IMR-90 (cell line): ENCODE results near the gene SMARCA4. TPM values are rescaled to one million over a fixed set of nuclear protein-coding genes. Genes with fewer than 3 reads are reported as not detected.

Experiments
- ATAC-seq: fragments of 200-7000 bp; cut with Tn5 transposase; 2 replicates; pipeline ENCODE4 v1.9.1; 2020; ENCODE audit warnings: low read depth, mild to moderate bottlenecking, moderate library complexity
- BruUV-seq: library from RNA; stranded (reverse); fragments of 400-500 nt; replicated peaks from 2 replicates; lab custom pipeline; 2021; lab: Mats Ljungman, UMichigan
- CTCF ChIA-PET: fragments of 300-600 bp; formaldehyde crosslinking; extraction: SDS; loops from one replicate; lab custom pipeline; 2021; ENCODE audit warnings: antibody characterized with exemption; lab: Yijun Ruan, JAX
- POLR2A ChIA-PET: fragments of 300-600 bp; sonication (Branson Sonifier 250); formaldehyde crosslinking; loops from one replicate; lab custom pipeline; 2022; ENCODE audit warnings: antibody characterized with exemption; ENCODE audit not compliant: unreplicated experiment; lab: Charles Lee
- DNase-seq: peaks from one replicate; pipeline ENCODE4 v3.0.0; 2013
- H2AFZ ChIP-seq: replicated peaks from 2 replicates; pipeline ENCODE3; 2013; ENCODE audit warnings: low read length, mild to moderate bottlenecking; ENCODE audit not compliant: poor library complexity
- H2AK5ac ChIP-seq: 2 replicates; pipeline ENCODE4 v1.6.1; 2013; ENCODE audit warnings: low read depth, low read length, inconsistent platforms
- H2AK9ac ChIP-seq: replicated peaks from 2 replicates; pipeline ENCODE3; 2013; ENCODE audit warnings: mild to moderate bottlenecking, low read depth, low read length, moderate library complexity; ENCODE audit not compliant: poor library complexity
- H2BK120ac ChIP-seq: 2 replicates; pipeline ENCODE4 v1.6.1; 2013; ENCODE audit warnings: low read depth, low read length, inconsistent platforms
- H2BK15ac ChIP-seq: 3 replicates; pipeline ENCODE4 v1.6.1; 2013; ENCODE audit warnings: low read depth, low read length, inconsistent platforms
- H2BK20ac ChIP-seq: 2 replicates; pipeline ENCODE4 v1.6.1; 2013; ENCODE audit warnings: low read depth, mild to moderate bottlenecking, inconsistent platforms, low read length, moderate library complexity
- H2BK5ac ChIP-seq: 2 replicates; pipeline ENCODE4 v1.6.1; 2013; ENCODE audit warnings: mild to moderate bottlenecking, low read depth, low read length, inconsistent platforms; ENCODE audit not compliant: poor library complexity, severe bottlenecking
- H3K14ac ChIP-seq: replicated peaks from 2 replicates; pipeline ENCODE4 v1.6.1; 2013; ENCODE audit warnings: low read depth, low read length, inconsistent platforms
- H3K18ac ChIP-seq: 2 replicates; pipeline ENCODE4 v1.6.1; 2013; ENCODE audit warnings: low read depth, low read length, control low read depth
- H3K23ac ChIP-seq: 2 replicates; pipeline ENCODE4 v1.6.1; 2013; ENCODE audit warnings: low read depth, low read length, inconsistent platforms
- H3K27ac ChIP-seq: 2 replicates; pipeline ENCODE4 v1.5.1; 2013; ENCODE audit warnings: mild to moderate bottlenecking, control low read depth, low read length; ENCODE audit not compliant: insufficient read depth
- H3K27me3 ChIP-seq: 2 replicates; pipeline ENCODE4 v1.6.1; 2013; ENCODE audit warnings: low read length; ENCODE audit not compliant: control insufficient read depth, insufficient read depth
- H3K36me3 ChIP-seq: 2 replicates; pipeline ENCODE4 v1.6.1; 2013; ENCODE audit warnings: low read length, mixed read lengths; ENCODE audit not compliant: control insufficient read depth, insufficient read depth
- H3K4ac ChIP-seq: 2 replicates; pipeline ENCODE4 v1.6.1; 2013; ENCODE audit warnings: low read depth, low read length, inconsistent platforms
- H3K4me1 ChIP-seq: 2 replicates; pipeline ENCODE4 v1.6.1; 2013; ENCODE audit warnings: low read length, mixed read lengths; ENCODE audit not compliant: control insufficient read depth, insufficient read depth
- H3K4me2 ChIP-seq: 2 replicates; pipeline ENCODE4 v1.6.1; 2013; ENCODE audit warnings: low read depth, mild to moderate bottlenecking, control low read depth, low read length, moderate library complexity
- H3K4me3 ChIP-seq: 2 replicates; pipeline ENCODE4 v1.5.1; 2013; ENCODE audit warnings: low read depth, mild to moderate bottlenecking, control low read depth, low read length, moderate library complexity; ENCODE audit not compliant: insufficient read depth
- H3K56ac ChIP-seq: 2 replicates; pipeline ENCODE4 v1.6.1; 2013; ENCODE audit warnings: low read length, inconsistent platforms; ENCODE audit not compliant: insufficient read depth; ENCODE audit errors: extremely low read depth
- H3K79me1 ChIP-seq, 2 experiments: 2 replicates each; pipeline ENCODE4 v1.6.1; 2013; ENCODE audit warnings: low read length in 2 of 2, inconsistent platforms in 1 of 2, low read depth in 1 of 2
- H3K9ac ChIP-seq: 2 replicates; pipeline ENCODE4 v1.6.1; 2013; ENCODE audit warnings: low read depth, low read length, control low read depth
- H3K9me1 ChIP-seq: 2 replicates; pipeline ENCODE4 v1.6.1; 2013; ENCODE audit warnings: low read length, inconsistent platforms; ENCODE audit not compliant: insufficient read depth
- H3K9me3 ChIP-seq: 2 replicates; pipeline ENCODE4 v1.6.1; 2013; ENCODE audit warnings: low read length; ENCODE audit not compliant: control insufficient read depth, insufficient read depth
- H4K20me1 ChIP-seq: 2 replicates; pipeline ENCODE4 v1.6.1; 2013; ENCODE audit warnings: low read length, inconsistent platforms; ENCODE audit not compliant: insufficient read depth
- H4K5ac ChIP-seq: 2 replicates; pipeline ENCODE4 v1.6.1; 2013; ENCODE audit warnings: mild to moderate bottlenecking, low read depth, low read length, control low read depth
- H4K8ac ChIP-seq, 2 experiments: 2 replicates each; pipeline ENCODE4 v1.6.1; 2013; ENCODE audit warnings: low read depth in 2 of 2, low read length in 2 of 2, control low read depth in 1 of 2, inconsistent platforms in 1 of 2
- H4K91ac ChIP-seq: 2 replicates; pipeline ENCODE4 v1.6.1; 2013; ENCODE audit warnings: low read depth, low read length, inconsistent platforms; ENCODE audit not compliant: insufficient read depth
- BHLHE40 ChIP-seq: fragments of 150-350 bp; IDR thresholded peaks from 2 replicates; pipeline ENCODE4 v1.6.1; 2016; ENCODE audit warnings: mild to moderate bottlenecking, low read depth, low read length
- CEBPB ChIP-seq: IDR thresholded peaks from 2 replicates; pipeline ENCODE4 v1.6.1; 2012; ENCODE audit warnings: low read depth, low read length, improper control_type of control experiment
- CHD1 ChIP-seq: IDR thresholded peaks from 2 replicates; pipeline ENCODE4 v1.6.1; 2012; ENCODE audit warnings: low read depth, low read length, improper control_type of control experiment
- FOS ChIP-seq: fragments of 150-350 bp; IDR thresholded peaks from 2 replicates; pipeline ENCODE4 v1.6.1; 2016; ENCODE audit warnings: low read depth, low read length
- MAFK ChIP-seq: IDR thresholded peaks from 2 replicates; pipeline ENCODE4 v1.6.1; 2012; ENCODE audit warnings: low read depth, low read length, improper control_type of control experiment
- MAZ ChIP-seq: IDR thresholded peaks from 2 replicates; pipeline ENCODE4 v1.6.1; 2012; ENCODE audit warnings: low read depth, mild to moderate bottlenecking, low read length, improper control_type of control experiment, moderate library complexity, borderline replicate concordance
- MXI1 ChIP-seq: IDR thresholded peaks from 2 replicates; pipeline ENCODE4 v1.6.1; 2012; ENCODE audit warnings: low read depth, mild to moderate bottlenecking, low read length, moderate library complexity, borderline replicate concordance
- NFE2L2 ChIP-seq: fragments of 150-350 bp; IDR thresholded peaks from 2 replicates; pipeline ENCODE4 v1.6.1; 2016; ENCODE audit warnings: low read depth, mild to moderate bottlenecking, low read length
- POLR2A ChIP-seq: IDR thresholded peaks from 2 replicates; pipeline ENCODE4 v1.6.1; 2012; ENCODE audit warnings: mild to moderate bottlenecking, low read depth, low read length
- RAD21 ChIP-seq: IDR thresholded peaks from 2 replicates; pipeline ENCODE4 v1.6.1; 2012; ENCODE audit warnings: low read length, improper control_type of control experiment
- RCOR1 ChIP-seq: IDR thresholded peaks from 2 replicates; pipeline ENCODE4 v1.6.1; 2012; ENCODE audit warnings: mild to moderate bottlenecking, low read length, improper control_type of control experiment; ENCODE audit not compliant: insufficient replicate concordance
- RFX5 ChIP-seq: IDR thresholded peaks from 2 replicates; pipeline ENCODE4 v1.8.0; 2012; ENCODE audit warnings: low read depth, mild to moderate bottlenecking, low read length, moderate library complexity
- SMC3 ChIP-seq: fragments of 150-350 bp; IDR thresholded peaks from 2 replicates; pipeline ENCODE4 v1.6.1; 2016; ENCODE audit warnings: low read depth, mild to moderate bottlenecking, antibody characterized with exemption, low read length, moderate library complexity
- WGBS, 2 experiments: methylation state at CpG; one replicate each; pipeline versions ENCODE4 v1.1.5 to v1.1.7; 2013; ENCODE audit warnings: missing lambda C conversion rate in 2 of 2; ENCODE audit not compliant: insufficient read length in 1 of 2; ENCODE audit errors: extremely low coverage in 2 of 2; 5-methylcytosine and 5-hydroxymethylcytosine counted together
- dilution Hi-C: fragments of 300-500 bp; cut with HindIII; formaldehyde crosslinking; loops from one replicate; pipeline ENCODE4 v1.14.3; 2018; ENCODE audit warnings: low sequenced_read_pairs; ENCODE audit not compliant: unreplicated experiment
- in situ Hi-C: fragments of 300-500 bp; cut with MboI; formaldehyde crosslinking; loops from 3 replicates; pipeline ENCODE4 v1.14.3; 2019; ENCODE audit warnings: low sequenced_read_pairs, inconsistent platforms, mixed read lengths
- intact Hi-C: fragments of 100-400 bp; cut with micrococcal nuclease; formaldehyde crosslinking; loops from 2 replicates; pipeline ENCODE4 v1.10.0; 2022
- polyA plus RNA-seq, 3 experiments: library from polyadenylated mRNA; depleted of rRNA; stranded (reverse); fragments of >200 nt; gene quantifications; 2 replicates each; pipeline ENCODE4 v1.2.3, GENCODE V29; 2012; ENCODE audit warnings: low replicate concordance in 1 of 3
- total RNA-seq: library from RNA; depleted of rRNA; stranded (reverse); fragments of >200 nt; gene quantifications from 2 replicates; pipeline ENCODE4 v1.2.3, GENCODE V29; 2012
- TF ChIP-seq, protein P1 (sequence below): fragments of 150-350 bp; IDR thresholded peaks from 2 replicates; pipeline ENCODE4 v1.6.1; 2017; ENCODE audit warnings: mild to moderate bottlenecking, antibody characterized with exemption, low read length, low read depth
- TF ChIP-seq, protein P2 (sequence below): conservative IDR thresholded peaks from 2 replicates; pipeline ENCODE4 v1.5.1; 2012; ENCODE audit warnings: mild to moderate bottlenecking, low read depth, low read length, improper control_type of control experiment
- TF ChIP-seq, protein P3 (sequence below): fragments of 150-350 bp; IDR thresholded peaks from 2 replicates; pipeline ENCODE4 v1.6.1; 2016; ENCODE audit warnings: low read depth, mild to moderate bottlenecking, low read length, moderate library complexity, borderline replicate concordance

The SMARCA4 gene
- total and polyA plus RNA-seq, 2 of the 4 experiments (the other 2 are of a cell fraction): 41.4 to 85.6 TPM

DNA sequence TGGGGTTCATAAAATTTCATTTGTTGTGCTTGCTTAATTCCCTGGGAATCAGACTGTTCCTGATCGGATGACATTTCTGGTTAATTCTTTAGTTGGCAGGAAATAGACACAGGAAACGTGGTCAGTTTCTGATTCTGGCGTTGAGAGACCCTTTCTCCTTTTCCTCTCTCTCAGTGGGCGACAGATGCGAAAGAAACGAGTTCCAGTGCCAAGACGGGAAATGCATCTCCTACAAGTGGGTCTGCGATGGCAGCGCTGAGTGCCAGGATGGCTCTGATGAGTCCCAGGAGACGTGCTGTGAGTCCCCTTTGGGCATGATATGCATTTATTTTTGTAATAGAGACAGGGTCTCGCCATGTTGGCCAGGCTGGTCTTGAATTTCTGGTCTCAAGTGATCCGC, 139.2 kb downstream of the SMARCA4 start:
- Histone ChIP-seq H2AK5ac (no peak overlapping the region), H2BK20ac (no peak overlapping the region), H3K14ac (no peak overlapping the region), H3K79me1 (peaks cover 21 to 65% of the 10 kb centered on the region in 2 experiments), H3K9ac (no peak overlapping the region), H3K4me3 (no peak overlapping the region), H3K4me1 (peaks cover 5% of the 10 kb centered on the region), H3K23ac (no peak overlapping the region), H3K36me3 (peaks cover 35% of the 10 kb centered on the region), H3K27me3 (no peaks in the 10 kb centered on the region), H2BK5ac (no peak overlapping the region), H4K20me1 (peaks cover 45% of the 10 kb centered on the region), H3K18ac (no peak overlapping the region), H3K9me3 (no peaks in the 10 kb centered on the region), H3K4ac (no peak overlapping the region), H4K91ac (no peak overlapping the region), H3K4me2 (no peak overlapping the region), H4K5ac (no peak overlapping the region), H2BK15ac (no peak overlapping the region), H2BK120ac (no peak overlapping the region), H3K27ac (no peak overlapping the region), H3K9me1 (peaks cover 10% of the 10 kb centered on the region), H4K8ac (no peak overlapping the region), H2AFZ (no peak overlapping the region), H2AK9ac (no peak overlapping the region), H3K56ac (no peak overlapping the region)
- 88% methylated on average over 5 of the region's 12 CpGs; no CpG with 5 or more reads in 1 of the 2 experiments for WGBS, 2 experiments
- dilution Hi-C loops (no loop called here), intact Hi-C loops (no loop called here), in situ Hi-C loops (no loop called here)
- DNase-seq (no peak), ATAC-seq (no peak)
- no TSS peak for BruUV-seq
- TF ChIP-seq CHD1 (no peak), RAD21 (no peak), BHLHE40 (no peak), MAZ (no peak), MAFK (no peak), CEBPB (no peak), SMC3 (no peak), POLR2A (no peak), RFX5 (no peak), NFE2L2 (no peak), RCOR1 (no peak), FOS (no peak), MXI1 (no peak)
- TF ChIP-seq, protein P1, sequence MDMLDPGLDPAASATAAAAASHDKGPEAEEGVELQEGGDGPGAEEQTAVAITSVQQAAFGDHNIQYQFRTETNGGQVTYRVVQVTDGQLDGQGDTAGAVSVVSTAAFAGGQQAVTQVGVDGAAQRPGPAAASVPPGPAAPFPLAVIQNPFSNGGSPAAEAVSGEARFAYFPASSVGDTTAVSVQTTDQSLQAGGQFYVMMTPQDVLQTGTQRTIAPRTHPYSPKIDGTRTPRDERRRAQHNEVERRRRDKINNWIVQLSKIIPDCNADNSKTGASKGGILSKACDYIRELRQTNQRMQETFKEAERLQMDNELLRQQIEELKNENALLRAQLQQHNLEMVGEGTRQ: no peak
- TF ChIP-seq, protein P2, sequence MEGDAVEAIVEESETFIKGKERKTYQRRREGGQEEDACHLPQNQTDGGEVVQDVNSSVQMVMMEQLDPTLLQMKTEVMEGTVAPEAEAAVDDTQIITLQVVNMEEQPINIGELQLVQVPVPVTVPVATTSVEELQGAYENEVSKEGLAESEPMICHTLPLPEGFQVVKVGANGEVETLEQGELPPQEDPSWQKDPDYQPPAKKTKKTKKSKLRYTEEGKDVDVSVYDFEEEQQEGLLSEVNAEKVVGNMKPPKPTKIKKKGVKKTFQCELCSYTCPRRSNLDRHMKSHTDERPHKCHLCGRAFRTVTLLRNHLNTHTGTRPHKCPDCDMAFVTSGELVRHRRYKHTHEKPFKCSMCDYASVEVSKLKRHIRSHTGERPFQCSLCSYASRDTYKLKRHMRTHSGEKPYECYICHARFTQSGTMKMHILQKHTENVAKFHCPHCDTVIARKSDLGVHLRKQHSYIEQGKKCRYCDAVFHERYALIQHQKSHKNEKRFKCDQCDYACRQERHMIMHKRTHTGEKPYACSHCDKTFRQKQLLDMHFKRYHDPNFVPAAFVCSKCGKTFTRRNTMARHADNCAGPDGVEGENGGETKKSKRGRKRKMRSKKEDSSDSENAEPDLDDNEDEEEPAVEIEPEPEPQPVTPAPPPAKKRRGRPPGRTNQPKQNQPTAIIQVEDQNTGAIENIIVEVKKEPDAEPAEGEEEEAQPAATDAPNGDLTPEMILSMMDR: no peak
- TF ChIP-seq, protein P3, sequence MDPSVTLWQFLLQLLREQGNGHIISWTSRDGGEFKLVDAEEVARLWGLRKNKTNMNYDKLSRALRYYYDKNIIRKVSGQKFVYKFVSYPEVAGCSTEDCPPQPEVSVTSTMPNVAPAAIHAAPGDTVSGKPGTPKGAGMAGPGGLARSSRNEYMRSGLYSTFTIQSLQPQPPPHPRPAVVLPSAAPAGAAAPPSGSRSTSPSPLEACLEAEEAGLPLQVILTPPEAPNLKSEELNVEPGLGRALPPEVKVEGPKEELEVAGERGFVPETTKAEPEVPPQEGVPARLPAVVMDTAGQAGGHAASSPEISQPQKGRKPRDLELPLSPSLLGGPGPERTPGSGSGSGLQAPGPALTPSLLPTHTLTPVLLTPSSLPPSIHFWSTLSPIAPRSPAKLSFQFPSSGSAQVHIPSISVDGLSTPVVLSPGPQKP: no peak
- ChIA-PET POLR2A (no interaction called here), CTCF (interaction anchor here (0.6 kb wide), 1 partner anchor 194 kb away, joined by 4 read pairs; no protein-coding TSS in a partner anchor)
